GM18519 (cell line): ENCODE data around the gene FILIP1L.

ENCODE experiments used
- ATAC-seq: cut with Tn5 transposase; IDR thresholded peaks from one replicate; pipeline ENCODE4 v1.9.1; 2021; ENCODE audit warnings: mild to moderate bottlenecking, moderate library complexity; ENCODE audit not compliant: unreplicated experiment, low FRiP score

The FILIP1L gene

DNA sequence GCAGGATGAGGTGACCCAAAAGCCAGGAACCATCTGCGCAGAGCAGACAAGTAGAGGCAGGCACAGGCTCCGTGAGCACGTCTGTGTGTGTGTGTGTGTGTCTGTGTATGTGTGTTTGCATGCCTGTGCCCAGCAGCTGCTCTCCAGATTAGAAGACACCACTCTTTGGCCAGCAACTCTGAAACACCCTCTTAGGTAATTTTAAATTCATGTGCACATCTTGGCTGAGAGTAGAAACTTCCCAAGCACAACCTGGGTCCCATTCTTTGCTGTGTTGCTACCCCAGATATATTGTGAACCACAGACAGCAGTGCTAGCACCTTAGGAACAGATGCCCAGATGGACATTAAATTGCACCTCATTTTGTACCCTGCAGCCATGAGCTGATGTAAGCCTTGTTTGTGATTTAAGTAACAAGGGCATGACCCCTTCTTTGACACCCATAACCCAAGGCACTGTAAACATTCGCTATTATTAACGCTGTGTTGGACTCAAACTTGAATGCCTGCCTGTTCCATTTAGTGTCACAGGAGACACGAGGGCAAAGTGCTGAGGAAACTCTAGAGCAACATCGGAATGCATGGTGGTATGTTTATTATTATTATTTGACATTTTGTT is at the start of gene FILIP1L:
Gene FILIP1L, minus strand, starts transcription at position 89 of the 618 bp plus-strand sequence.
- ATAC-seq, result no peak

DNA sequence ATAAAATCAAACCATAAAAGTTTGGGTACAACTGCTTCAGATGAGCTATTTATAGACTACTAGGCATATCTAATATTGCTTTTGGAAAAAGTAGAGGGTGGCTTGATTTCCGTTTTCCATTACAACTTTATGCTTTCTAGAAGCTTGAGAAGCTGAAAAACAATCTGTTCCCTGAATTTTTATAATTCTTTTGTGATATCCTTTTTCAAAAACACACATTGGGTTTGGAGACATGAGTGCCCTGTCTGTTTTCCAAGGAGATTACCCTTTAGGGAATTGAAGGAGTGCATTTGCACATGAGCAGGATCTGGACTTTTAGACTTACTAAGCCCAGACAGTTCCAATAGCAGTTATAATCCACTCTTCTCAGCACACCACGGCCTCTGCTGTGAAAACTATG is 49.5 kb upstream of the FILIP1L start:
- no peak for ATAC-seq

DNA sequence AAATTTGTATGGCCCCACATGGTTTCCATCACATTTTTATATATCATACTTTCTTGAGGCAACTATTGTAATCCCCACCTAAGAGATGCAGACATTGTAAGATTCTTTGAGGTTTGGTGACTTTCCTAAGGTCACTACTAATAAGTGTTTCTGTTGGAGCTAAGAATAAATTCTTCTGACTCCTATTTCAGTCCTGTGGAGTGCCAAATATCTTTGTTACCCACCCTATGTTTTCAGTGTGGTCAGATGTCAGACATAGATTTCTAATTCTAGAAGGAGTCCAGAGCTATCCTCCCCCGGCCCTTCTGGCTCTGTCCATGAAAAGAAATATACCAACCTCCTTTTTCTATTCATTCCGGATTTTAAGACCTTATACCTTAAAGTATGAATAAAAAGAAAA is 46.2 kb upstream of the FILIP1L start:
- ATAC-seq, result no peak

- ATAC-seq, result no peak
Observed at GRCh38 chr3:100159331-100160153, 45.2 kb upstream of the FILIP1L start.

DNA sequence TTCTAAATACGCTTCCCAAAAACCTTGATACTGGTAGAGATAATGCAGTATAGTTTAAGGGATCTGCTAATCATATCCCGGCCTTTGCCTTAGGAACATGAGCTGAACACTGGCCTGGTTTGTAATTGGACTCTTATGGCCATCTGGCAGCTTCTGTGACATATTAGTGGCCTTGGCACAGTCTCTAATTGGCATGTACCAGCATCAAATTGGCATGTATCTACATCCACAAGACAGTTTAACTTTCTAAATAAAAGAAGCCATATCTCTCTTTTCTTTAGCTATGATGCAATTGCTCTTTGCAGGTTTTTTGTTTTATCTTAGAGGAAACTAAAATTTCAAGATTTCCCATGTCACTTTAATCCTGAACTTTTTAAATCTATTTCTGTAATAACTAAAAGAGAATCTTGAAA is 44.6 kb upstream of the FILIP1L start:
- no peak for ATAC-seq

GRCh38 chr3:100157685-100158084 is 43.4 kb upstream of the FILIP1L start:
- ATAC-seq, result no peak

DNA sequence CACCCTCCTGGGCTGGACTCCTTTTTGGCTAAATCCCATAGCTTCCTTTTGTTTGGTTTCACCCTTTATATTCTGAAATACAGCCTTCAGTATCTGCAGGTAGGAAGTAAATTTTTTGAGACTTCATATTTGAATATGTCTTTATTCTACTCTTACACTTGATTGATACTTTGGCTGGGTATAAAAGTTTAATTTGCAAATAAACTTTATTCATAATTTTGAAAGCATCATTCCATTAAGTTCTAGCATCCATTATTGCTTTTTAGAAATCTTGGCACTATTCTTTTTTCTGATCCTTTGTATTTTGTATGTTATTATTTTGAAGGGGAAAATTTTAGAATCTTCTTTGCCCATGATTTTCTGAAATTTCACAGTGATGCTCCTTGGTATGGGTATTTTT is 41.3 kb upstream of the FILIP1L start:
- ATAC-seq, result no peak

GRCh38 chr3:100155128-100155527 is 40.8 kb upstream of the FILIP1L start:
- ATAC-seq, result no peak

DNA sequence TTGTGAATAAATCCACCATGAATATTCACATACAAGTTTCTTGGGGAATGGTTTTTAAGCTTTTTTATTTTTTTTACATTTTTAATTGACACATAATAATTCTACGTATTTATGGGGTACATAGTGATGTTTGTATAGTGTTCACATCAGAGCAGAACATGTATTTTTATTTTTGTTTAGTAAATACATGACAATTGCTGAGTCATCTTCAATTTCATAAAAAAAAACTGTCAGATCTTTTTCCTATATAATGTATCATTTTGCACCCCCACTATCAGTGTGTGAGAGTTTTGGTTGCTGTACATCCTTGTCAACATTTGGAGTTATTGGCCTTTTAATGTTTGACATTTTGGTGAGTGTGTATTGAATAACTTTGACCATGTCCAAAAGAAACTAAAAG is 39.9 kb upstream of the FILIP1L start:
- no peak for ATAC-seq

GRCh38 chr3:100151024-100151707 is 36.9 kb upstream of the FILIP1L start:
- ATAC-seq, result no peak

- ATAC-seq, result no peak
Observed at GRCh38 chr3:100150473-100150872, 36.2 kb upstream of the FILIP1L start.

DNA sequence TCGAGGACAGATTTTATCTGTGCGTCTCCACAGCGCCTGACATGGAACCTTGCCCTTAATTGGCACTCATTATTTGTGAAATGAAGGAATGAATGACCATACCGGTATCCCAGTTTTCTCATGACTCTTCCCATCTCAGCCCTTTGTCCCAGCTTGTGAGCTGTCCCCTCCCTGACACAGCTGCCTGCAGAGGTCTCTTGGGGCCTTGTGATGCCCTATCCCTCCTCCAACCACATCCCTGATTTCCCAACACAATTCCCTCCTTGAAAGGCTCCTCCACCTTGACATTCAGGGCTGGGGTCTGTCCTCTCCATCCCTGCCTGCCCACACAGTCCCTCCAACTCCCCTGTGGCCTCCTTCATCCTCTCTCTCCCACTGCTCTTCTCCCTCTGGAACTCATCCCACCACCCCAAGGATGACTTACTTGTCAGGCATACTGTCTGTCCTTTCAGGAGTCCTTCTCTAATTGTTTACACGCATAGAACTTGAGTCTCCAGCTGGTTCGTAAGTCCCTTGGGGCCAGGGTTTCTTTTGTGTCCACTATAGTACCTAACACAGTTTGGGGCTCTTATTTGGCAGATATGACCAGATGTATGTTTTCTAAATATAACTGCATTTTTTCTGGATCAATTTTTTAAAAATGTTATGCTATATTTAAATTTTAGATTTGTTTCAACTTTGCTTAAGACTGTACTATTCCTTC is 35.6 kb upstream of the FILIP1L start:
- ATAC-seq, result no peak

DNA sequence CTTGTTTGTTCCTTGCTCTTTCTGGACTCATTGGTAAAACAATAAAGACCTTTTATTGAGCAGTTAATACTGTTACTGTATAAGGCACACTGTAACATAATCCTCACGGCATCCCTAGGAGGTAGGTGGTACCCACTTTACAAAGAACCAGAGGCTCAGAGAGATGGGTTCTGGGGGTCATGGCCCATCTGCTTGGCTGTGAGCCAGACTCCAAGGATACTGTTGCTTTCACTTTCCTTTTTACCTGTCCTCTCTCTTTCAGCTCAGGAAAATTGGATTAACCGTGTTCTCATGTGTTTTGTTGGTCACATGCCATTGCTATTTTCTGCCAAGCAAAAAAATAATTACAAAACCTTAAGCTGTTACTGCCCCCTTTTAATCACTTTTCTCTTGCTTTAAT is 34.8 kb upstream of the FILIP1L start:
- ATAC-seq, result no peak

DNA sequence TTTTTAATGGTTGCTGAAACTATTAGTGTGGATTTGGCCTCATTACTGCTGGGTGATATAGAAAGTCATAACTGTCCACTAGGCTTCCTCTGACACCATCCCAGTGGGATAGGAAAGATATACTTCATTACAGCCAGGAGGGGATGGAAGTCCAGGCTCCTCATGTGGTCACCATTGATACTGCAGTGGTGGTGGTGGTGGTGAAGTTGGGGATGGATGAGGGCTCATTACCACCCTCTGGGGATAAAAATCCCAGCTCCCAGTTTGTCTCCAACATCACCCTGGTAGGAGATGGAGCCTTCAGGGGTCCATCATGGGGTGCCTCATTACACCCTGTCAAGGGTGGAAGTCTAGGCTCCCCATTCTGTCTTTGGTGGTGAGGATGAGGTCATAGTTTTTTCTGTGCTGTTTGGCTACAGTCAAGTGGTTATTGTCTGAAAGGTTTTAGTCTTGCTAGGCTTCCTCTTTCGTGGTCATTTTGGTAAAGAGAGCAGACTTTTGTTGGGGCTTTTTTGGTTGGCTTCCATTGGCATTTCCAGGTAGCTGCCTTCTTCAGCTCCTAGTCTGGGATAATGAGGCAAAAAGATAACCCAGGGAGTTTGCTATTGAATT is 30.1 kb upstream of the FILIP1L start:
- ATAC-seq, result peak; percentile 92

DNA sequence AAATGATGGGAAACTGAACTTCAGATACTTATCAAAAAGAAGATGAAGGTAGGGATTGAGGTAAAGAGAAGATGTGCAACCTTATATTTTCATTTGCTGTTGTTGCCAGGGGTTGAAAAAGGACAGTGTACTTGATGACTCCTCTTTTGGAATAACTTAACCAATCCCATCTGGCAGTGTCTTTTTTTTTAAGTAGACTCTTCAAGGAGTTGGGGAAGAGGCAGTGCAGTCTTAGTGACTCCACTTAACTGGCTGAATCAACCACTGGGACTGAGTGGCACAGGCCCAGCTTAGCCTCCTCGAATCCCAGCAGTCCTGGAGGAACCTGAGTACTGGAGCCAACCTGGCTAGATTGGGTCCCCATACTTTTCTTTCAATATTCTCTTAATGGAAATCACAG is 27.3 kb upstream of the FILIP1L start:
- no peak for ATAC-seq

- no peak for ATAC-seq
Observed at GRCh38 chr3:100140976-100141375, 26.7 kb upstream of the FILIP1L start.

- ATAC-seq, result no peak
Observed at GRCh38 chr3:100136921-100137320, 22.6 kb upstream of the FILIP1L start.

DNA sequence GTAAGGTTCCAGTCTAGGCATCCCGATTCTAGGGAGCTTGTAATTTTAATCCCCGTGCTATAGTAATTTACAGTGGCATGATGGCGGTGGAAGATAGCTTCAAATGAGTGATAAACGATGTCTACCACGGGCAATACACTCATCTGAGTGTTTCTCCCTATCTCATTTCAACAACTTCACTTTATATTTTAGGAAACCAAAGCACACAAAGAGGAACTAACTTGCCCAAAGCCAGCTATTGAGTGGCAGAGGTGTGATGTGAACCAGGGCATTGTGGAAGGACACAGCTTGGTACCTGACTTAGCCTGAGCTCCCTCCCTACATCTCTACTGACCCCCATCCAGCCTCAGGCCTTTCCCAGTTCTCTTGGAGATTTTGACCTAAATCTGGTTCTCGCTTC is 16.9 kb upstream of the FILIP1L start:
- ATAC-seq, result no peak

GRCh38 chr3:100129941-100130340 is 15.6 kb upstream of the FILIP1L start:
- ATAC-seq, result no peak

DNA sequence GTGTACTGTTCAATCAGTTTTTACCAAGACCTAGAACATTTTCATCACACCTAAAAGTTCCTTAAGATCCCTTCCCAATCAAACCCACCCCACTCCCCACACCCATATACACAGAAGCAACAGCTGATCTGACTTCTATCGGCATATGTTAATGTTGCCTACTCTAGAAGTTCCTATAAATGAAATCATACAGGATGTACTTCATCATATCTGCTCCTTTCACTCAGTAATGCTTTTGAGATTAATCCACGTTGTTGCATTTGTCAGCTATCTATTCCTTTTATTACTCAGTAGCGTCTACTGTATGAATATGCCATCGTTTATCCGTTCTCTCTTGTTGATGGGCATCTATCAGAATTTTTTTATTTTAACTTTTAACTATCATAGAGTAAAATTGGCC is 14.3 kb upstream of the FILIP1L start:
- no peak for ATAC-seq

DNA sequence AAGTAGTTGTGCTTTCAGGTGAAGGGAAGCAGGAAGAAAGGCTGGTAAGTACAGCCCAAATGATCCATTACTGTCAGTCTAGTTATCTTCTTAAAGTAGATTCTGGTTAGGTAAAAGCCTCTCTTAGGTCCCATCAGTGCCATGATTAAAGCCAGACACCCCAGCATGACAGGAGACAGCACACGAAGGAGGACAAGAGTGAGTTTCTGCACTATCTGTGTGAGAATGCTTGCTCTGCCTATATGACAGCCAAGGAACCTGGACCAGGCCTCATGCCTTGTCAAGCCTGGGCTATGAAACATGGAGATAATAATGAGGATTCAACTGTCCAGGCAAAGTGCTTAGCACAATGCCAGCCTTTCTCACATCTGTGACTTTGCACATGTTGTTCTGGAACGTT is 13.5 kb upstream of the FILIP1L start:
- ATAC-seq, result no peak
